Hepatocyte (in vitro differentiated cells): ENCODE results near the gene PPP3CA.

Experiments used
- CTCF ChIP-seq: fragments of 200-600 bp; sonication (generic); IDR thresholded peaks from 2 replicates; pipeline ENCODE4 v1.5.1; 2016; ENCODE audit warnings: antibody characterized with exemption, mild to moderate bottlenecking; ENCODE audit not compliant: poor library complexity
- EZH2 ChIP-seq: fragments of 200-600 bp; sonication (generic); IDR thresholded peaks from 2 replicates; pipeline ENCODE4 v1.6.1; 2016; ENCODE audit warnings: antibody characterized with exemption, mild to moderate bottlenecking, borderline replicate concordance

- TF ChIP-seq EZH2 (no peak), CTCF (no peak)
These were observed 243.8 kb downstream of the PPP3CA start for GRCh38 chr4:101103381-101104142.
